GM13976 (cell line): Measurements from ENCODE around the gene EXD1.
"Not testable (repeated sequence)": the region's sequence is repeated elsewhere in the genome, so short reads cannot be mapped to it uniquely, and the experiment has no call there.

Experiments used
- DNase-seq: peaks from one replicate; pipeline ENCODE4 v3.0.0; 2012; ENCODE audit warnings: low spot score
- in situ Hi-C: fragments of 300-500 bp; cut with MboI; formaldehyde crosslinking; loops from one replicate; pipeline ENCODE4 v1.12.0; 2022; ENCODE audit warnings: low sequenced_read_pairs, mixed read lengths, inconsistent platforms; ENCODE audit not compliant: unreplicated experiment
- TF ChIP-seq, protein P1 (sequence below): IDR thresholded peaks from 2 replicates; pipeline ENCODE4 v1.5.1; 2012; ENCODE audit warnings: borderline replicate concordance, mild to moderate bottlenecking; ENCODE audit not compliant: insufficient read depth; ENCODE audit errors: extremely low read depth, missing control alignments, control extremely low read depth

EXD1 gene

GRCh38 chr15:41251411-41251810, 20.9 kb upstream of the EXD1 start:
- TF ChIP-seq, protein P1, sequence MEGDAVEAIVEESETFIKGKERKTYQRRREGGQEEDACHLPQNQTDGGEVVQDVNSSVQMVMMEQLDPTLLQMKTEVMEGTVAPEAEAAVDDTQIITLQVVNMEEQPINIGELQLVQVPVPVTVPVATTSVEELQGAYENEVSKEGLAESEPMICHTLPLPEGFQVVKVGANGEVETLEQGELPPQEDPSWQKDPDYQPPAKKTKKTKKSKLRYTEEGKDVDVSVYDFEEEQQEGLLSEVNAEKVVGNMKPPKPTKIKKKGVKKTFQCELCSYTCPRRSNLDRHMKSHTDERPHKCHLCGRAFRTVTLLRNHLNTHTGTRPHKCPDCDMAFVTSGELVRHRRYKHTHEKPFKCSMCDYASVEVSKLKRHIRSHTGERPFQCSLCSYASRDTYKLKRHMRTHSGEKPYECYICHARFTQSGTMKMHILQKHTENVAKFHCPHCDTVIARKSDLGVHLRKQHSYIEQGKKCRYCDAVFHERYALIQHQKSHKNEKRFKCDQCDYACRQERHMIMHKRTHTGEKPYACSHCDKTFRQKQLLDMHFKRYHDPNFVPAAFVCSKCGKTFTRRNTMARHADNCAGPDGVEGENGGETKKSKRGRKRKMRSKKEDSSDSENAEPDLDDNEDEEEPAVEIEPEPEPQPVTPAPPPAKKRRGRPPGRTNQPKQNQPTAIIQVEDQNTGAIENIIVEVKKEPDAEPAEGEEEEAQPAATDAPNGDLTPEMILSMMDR = no peak

GRCh38 chr15:41250745-41251144, 20.2 kb upstream of the EXD1 start:
- DNase-seq, in situ Hi-C loops: not testable (repeated sequence)

More at GRCh38 chr15:41251411-41251810, 20.9 kb upstream of the EXD1 start:
- in situ Hi-C loops = no loop called here
- no peak for DNase-seq

DNA sequence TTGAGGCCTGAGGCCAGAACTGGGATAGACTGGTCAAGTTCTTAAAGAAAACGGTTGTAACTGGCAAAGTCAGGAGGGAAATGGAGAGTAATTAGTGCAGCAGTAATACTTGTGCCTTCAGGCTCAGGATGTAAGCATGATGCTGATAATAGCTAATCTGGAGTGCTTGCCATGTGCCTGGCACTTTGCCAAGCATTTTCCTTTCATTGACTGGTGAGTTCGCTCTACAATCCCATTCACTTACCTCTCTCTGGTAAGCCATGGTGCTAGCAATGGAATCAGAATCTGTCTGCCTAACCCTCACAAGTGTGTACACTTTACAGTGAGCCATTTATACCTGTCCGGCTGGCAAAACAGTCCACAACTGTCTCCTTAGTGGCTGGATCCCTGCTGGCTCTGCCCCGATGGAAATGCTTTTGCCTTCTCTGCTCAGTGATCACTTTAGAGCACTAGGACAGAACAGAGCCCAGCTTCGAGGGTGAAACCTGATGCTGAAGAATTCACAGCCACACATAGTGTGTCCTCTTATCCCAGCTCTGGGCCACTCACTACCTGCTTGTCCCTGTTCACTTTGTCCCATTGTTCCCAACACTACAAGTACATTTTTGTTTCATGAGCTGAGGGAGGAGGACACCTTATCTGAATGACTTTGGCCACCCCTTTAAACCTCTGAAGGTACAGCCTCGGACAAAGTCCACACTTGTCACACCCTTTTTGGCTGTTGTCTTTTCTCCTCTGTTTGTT, 10.8 kb upstream of the EXD1 start:
- in situ Hi-C loops = no loop called here
- no peak for DNase-seq
- TF ChIP-seq, protein P1 = no peak

DNA sequence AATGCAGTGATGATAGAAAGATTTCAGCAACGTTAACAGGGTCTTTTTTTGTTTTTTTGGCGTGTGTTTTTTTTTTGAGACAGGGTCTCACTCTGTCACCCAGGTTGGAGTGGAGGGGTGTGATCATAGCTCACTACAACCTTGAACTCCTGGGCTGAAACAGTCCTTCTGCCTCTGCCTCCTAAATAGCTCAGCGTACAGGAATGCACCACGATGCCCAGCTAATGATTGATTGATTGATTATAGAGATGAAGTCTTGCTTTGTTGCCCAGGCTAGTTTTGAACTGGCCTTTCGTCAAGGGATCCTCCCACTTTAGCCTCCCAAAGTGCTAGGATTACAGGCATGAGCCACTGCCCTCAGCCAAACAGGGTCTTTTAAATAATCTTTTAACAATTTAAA, 7.5 kb upstream of the EXD1 start:
- no peak for DNase-seq
- in situ Hi-C loops = no loop called here

DNA sequence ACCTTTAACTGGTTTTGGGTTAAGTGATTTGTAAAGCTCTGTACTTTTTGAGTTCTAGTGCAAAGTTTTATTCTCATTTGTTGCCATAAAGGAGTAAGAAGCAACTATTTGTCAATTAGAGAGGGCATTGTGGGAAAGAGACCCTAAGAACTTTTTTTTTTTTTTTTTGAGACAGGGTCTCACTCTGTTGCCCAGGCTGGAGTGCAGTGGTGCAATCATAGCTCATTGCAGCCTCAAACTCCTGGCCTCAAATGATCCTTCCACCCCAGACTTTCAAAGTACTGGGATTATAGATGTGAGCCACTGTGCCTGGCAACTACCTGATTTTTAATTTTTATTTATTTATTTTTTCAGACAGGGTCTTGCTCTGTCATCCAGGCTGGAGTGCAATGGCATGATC, 5.4 kb upstream of the EXD1 start:
- no peak for DNase-seq
- in situ Hi-C loops = no loop called here
- TF ChIP-seq, protein P1 = no peak

More for the DNA sequence above, 7.5 kb upstream of the EXD1 start:
- TF ChIP-seq, protein P1 = no peak

GRCh38 chr15:41235228-41235627, 4.7 kb upstream of the EXD1 start:
- DNase-seq, in situ Hi-C loops: not testable (repeated sequence)

DNA sequence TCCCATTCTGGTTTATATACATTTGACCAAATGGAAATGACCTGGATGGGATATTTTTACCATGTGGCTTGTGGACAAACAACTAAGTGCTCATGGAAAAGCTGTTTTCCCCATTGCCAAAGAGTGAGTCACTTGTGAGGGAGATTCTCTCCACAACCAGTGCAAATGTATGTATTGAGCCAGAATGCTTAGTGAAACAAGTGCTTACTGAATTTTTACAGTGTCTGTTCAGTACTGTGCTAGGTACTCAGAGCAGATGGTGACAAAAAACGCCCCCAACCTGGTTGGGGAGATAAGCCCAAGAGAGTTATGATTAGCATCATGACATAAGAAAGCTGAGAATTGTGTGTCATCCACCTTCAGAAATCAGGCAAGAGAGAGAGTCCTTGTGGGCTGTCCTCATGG, 2.8 kb upstream of the EXD1 start:
- TF ChIP-seq, protein P1 = no peak
- in situ Hi-C loops = no loop called here
- no peak for DNase-seq

DNA sequence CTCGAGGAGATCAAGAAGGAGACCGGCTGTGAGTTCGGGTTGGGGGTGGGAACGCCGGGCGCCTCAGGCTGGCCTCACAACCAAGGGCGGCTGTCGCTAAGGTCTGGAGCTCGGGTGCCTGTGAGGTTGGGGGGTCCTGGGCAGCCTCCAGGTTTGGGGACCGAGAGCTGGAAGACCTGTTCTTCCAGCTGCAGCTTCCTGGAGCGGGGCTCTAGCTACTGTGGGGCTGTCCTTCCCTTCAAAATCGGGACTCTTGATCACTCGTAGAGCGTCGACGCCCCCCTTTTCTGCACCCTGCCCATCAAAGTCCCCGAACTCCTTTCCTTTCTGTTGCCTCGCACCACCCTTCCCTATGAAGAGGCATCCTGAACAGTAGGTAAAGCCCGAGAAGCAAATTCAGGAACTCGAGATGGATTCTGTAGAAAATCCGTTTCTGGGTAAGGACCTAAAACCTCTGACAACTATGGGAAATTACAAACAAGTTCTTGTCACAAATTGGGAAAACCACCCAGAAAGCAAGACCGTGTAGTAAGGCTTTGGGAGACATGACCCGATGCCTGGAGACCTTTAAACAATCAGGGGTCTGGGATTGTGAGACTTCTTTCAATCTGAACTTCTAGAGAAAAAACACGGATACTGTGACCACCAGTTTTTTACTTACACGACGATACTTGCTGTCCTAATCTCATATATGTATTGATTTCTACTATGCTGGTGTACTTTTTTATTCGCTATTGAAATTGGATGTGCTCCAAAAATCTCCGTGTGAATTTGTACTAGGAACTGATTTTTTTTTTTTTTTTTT, 1.1 kb upstream of the EXD1 start:
- in situ Hi-C loops = no loop called here
- TF ChIP-seq, protein P1 = no peak
- DNase-seq = no peak
